NCI-H2196 treated with DMSO at 0.1 percent for 48 hours (cell line): ENCODE data around the gene GALNT18.
"Not testable (repeated sequence)": the region's sequence is repeated elsewhere in the genome, so short reads cannot be mapped to it uniquely, and the experiment has no call there.

Experiments used
- DNase-seq: peaks from one replicate; lab custom pipeline; 2025; ENCODE audit not compliant: unreplicated experiment; lab: John Stamatoyannopoulos, UW

Gene GALNT18

DNA sequence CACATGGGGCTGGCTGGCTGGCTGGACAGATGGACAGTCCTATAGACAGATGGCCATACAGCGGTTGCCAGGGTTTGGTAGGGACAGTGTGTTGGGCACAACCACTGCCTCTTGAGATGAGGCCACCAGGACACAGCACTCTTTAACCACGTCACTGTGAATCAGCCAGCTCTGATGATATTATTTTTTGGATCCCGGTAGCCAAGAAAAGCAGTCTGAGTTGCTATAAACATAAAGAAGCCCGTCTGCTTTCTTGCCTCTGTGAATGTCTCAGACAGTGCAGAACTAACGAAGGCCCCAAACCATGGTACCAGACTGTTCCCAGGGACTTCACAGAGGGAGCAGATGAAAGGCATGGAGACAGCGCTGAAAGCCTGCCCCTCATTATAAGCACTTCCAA lies 152.9 kb downstream of the GALNT18 start:
- DNase-seq, result no peak

DNA sequence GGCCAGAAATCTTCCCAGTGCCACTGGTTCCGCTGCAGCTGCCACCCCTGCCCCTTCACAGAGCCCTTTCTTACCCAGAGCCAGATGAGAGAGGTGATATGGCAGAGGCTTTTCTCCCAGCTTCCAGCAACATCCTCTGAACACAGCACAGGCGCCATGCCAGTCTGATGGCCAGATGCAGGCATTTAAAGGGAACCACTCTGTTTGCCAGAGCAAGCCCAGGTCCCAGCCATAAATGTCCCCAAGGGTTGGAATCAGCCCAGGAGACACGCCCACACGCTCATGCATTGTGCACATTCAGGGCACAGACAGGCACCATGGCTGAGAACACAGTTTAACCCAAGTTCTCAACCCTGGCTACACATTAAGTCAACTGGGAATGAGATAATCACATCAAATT lies 154.5 kb downstream of the GALNT18 start:
- no peak for DNase-seq

DNA sequence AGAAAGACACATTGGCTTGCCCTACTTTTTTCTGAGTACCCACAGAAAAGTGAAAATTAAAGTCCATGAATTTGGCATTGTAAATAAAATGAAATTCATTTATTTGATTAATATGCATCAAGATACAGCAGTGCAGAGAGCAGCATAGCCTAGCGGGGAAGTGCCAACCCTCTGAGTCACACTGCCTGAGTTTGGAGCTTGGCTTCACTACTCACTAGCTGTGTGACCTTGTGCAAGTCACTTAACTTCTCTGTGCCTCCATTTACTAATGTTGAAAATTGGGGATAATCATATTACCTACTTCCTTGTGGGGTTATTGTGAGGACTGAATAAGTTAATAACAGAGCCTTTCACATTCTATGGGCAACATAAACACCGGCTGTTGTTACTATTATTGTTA lies 157.2 kb downstream of the GALNT18 start:
- no peak for DNase-seq

DNA sequence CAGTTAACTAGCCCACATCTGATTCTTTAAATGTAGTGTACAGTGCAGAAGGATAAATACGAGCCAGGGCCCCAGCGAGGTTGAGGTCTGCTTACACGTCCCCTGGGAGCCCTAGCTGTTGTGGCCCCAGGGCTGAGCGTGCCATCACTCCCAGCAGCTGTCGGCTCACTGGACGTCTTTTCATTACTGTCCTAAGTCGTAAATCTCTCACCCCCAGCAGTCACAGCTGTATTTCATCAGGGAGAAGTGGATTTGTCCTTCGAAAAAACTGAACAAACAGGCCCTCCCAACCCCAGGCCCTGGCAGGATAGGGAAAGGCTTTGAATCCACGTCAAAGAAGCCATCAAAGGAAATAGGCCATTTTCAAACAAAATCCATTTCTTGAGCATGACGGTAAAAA lies 158.4 kb downstream of the GALNT18 start:
- no peak for DNase-seq

DNA sequence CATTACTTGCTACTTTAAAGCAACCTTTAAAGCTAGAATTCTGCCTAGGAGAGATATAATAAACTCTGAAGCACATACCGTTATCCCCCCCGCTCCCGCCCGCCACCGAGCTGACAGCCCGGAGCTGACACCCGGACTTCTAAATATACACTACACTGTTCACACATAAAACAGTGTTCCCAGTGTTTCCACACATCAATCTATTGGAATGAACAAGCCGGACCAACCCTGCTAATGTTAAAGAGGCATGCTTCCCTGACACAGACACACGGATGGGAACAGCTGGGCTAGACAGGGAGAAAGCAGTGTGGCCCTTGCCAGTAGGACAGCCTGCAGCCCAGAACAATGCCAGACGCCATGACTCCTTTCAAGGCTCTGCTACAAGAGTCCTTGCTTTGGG lies 160.3 kb downstream of the GALNT18 start:
- DNase-seq, result no peak

DNA sequence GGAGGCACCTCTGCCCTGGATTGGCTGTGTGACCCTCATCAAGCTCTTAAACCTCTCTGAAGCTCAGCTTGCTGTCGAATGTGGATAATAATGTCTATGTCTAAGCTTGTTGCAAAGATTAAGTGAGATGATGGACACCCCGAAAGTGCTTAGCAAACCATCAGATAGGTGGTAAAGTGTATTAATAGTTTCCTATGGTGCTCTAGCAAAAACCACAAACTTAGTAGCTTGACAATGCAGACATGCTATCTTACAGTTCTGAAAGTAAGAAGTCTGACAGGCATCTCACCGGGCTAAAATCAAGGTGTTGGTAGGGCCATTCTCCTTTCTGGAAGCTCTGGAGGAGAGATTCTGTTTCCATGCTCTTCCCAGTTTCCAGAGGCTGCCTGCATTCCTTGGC lies 162.2 kb downstream of the GALNT18 start:
- DNase-seq, result no peak

DNA sequence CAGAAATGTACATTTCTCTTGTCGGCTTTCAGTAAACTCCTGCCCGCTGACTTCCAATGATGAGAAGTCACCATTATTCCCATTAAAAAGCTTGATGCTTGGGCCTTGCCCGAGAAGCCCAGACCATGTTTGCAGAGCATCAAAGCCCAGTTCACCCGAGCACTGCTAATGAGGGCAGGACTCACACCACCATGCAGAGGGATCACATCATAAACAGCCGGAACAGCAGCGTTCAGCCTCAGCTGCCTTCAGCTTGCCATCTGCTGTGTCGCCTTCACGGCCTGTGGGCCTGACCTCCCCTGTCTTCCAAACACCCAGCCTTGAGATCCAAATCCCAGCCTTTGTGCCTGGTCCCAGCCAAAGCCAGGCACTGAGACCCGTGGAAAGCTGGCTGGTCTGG lies 163.3 kb downstream of the GALNT18 start:
- DNase-seq, result no peak

DNA sequence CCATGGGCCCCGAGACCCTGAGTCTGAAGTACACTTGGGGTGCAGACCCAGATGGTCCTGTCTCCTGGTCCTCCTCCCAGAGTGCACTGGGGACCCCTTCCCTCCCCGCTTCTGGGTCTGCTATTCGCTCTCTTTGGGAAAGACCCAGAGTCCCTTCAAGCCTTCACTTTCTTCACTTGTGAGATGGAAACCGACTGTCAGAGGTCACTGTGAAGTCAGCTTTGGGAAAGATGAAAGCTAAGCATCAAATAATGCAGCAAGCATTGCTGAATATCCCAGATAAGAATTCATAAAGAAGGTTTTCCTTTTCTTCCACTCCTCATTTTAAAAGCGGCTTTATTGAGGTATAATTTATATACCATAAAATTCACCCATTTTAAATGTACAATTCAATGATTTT lies 163.8 kb downstream of the GALNT18 start:
- DNase-seq, result no peak

DNA sequence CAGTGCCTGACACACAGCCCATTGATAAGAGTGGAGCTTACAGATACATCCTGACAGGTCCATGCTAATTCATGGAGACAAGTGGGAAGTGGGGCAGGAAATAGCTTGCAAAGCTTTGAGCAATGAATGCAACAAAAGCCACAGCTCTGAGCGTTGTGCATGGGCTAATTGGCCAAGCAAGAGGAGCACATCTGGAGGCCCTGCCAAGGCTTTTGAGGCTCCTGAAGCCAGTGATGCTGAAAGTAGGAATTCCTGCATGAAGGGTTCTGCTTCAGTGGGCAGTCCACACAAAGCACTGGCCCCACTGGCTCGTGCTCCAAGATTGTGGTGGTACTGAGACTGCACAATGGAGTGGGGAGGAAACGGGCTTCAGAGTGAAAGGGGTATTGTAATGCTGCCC lies 164.9 kb downstream of the GALNT18 start:
- DNase-seq, result no peak

DNA sequence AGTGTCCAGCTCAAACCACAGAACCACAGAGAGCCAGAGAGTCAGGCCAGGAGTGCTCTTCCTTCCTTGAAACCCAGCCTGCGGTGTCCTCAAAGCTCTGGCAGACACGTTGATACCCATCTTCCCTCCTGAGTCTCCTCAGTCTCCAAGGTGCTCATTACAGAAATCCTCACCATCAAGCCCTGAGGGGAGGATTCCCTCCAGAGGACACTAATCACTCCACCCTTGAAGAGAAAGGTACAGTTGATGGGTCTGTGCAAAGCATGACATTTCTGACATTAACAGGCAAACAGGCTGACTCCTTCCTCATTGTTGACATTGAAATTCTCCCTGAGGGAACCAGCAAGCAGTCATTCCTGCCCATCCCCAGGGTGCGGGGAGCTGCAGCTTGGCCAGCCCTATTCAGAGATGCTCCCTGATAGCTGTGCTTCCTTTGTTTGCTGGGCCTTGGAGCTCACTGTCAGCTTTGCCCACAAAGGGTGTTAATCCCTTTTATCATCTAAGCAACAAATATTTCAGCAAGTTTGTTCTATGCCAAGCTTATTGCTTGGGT lies 167.1 kb downstream of the GALNT18 start:
- no peak for DNase-seq

DNA sequence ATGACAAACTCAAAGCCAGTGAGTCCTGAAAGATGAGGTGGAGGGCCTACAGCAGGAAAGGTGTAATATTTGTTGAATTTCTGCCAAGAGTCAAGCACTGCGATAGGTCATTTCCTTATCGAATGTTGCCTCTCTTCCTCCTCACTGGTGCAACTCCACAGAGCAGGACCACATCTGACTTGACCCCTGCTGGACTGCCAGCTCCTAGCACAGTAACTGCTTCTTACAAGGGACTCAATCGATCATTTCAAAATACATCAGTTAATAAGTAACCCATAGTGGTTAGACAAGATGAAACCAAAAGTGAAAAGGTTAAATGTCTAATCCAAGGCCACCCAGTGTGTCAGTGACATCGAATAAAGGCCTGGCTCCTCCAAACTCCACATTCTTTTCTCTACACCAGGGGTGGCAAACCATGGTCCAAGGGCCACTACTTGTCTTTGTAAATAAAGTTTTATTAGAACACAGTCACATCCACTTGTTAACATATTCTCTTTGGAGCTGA lies 170.3 kb downstream of the GALNT18 start:
- no peak for DNase-seq

DNA sequence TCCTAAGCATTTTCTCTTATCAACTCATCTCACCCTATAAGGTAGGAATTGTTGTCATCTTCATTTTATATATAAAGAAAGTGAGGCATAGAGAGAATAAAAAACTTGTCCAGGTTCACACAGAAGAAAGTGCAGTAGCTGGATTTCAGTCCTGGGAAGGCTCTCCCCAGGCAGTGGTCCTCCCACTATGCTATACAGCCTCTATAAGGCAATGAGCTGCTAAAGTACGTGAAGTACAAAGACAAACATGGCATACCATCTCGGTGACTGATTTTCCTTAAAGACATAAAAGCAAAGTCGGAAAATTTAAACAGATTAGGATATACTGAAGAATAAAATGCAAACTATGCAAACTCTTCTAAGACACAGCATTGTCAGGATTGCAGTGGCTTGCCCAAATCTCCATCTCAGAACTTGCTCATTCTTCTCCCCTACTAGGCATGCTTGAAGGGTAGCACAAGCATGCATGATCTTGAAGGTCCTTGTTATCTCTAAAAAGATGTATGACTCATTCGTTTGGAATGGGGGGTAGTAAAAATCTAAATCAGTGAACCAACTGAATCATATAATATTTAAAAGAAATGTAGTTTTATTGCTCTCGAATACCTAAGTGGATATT lies 171.0 kb downstream of the GALNT18 start:
- no peak for DNase-seq

DNA sequence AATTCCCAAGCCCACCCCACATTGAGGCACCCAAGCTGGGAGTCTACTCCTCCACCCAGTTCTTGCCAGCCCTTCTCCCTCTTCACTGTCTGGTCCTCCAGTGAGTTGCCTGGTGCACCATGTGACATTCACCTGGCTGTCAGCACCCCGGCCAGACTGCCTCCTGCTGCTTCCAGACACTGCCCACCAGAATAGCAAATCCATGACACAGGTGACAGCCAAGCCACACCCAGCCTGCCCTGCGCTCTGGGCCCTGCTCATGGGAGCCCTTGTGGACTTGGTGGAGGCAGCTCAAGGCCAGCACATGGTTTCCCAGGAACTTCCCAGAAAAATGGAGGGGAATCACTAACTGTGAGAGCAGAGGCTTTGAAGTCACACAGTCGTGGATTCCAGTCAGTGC lies 172.5 kb downstream of the GALNT18 start:
- no peak for DNase-seq

DNA sequence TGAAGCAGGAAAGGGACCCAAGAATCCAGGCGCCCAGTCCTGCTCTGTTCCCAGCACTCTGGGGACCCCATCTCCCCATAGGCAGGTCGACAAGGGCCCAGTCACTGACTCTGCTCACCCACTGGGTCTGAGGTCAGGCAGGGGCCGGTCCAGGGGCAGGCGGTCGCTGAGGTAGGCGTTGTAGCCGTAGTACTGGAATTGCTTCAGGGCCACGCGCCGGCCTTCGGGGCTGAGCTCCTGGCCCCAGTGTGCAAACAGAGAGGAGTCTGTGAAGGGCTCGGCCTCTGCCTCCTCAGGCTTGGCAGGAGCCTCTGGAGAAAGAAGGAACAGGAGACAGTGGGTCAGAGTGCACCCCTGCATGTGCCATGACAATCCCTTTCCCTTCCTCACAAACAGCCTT lies 173.2 kb downstream of the GALNT18 start:
- no peak for DNase-seq

DNA sequence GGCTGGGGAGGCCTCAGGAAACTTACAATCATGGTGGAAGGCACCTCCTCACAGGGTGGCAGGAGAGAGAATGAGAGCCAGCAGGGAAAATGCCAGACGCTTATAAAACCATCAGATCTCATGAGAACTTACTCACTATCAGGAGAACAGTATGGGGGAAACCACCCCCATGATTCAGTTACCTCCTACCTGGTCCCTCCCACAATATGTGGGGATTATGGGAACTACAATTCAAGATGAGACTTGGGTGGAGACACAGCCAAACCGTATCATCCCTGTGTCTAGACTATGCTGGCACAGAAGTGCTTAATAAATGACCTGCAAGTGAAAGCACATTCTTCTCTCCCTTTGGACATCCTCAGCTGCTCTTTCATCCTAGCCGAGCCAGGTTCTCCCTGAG lies 174.2 kb downstream of the GALNT18 start:
- not testable (repeated sequence) for DNase-seq

DNA sequence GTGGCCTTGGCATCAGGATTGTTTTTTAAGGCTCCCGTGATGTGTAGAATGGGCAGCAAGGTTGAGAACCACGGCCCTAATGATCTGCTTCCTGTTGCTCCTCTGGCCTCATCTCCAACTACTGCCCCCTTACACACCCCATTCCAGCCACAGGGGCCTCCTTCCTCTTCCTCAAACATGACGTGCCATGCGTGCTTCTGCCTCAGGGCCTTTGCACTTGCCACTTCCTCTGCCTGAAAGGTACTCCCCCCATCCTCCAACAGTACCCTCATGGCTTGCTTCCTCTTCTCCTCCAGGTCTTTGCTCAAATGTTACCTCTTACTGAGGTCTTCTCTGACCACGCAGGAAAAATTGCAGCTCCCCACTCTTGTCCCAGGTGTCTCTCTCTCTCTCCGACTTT lies 174.8 kb downstream of the GALNT18 start:
- DNase-seq, result no peak

DNA sequence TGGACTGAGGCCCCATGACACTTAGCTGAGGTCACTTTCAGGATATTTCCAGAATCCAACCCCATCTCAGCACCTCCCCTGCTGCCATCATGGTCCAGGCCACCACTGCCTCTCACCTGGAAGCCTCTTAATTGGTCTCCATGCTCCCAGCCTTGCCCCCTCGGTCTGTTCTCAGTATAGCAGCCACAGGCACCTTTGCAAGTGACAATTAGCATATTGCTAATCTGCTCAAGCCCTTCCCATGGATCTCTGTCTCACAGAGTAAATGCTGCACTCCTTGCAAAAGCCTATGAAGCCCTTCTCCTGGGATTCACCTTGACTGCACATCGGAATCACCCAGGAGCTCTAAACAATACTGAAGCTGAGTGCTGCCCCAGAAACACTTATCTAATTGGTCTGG lies 175.2 kb downstream of the GALNT18 start:
- DNase-seq, result no peak

DNA sequence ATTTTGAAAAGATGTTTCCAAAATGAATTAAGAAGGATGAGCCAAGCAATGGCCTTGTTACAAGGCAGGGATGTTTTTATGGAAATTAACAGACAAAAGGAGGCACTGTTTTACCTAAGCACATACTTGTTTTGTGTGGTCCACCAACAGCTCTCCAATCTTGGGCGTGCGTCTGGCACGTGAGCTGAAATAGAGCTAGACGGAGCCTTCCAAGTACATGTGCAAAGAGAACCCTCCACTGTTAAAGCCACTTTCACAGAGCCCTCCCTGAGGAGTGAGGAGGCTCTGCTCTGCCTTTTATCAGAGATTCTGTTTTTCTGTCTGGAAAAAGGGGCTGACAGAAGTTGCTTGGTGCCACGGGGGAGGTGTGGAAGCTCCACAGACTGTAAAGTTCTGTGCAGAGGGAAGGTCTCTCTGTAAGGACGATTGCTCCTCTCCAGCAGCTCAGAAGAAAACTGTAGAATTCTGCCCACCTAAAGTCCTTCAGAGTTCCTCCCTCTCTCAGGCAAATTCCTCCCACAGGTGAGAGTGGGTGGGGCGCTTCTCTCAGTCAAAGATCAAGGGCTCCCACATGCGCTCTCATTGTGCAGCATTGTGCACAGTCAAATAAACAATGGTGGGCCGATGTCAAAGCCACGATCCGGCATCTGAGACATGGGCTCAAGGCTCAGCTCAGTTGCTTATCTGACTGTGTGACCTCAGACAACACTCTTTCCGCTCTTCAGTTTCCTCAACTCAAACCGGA lies 176.2 kb downstream of the GALNT18 start:
- no peak for DNase-seq

DNA sequence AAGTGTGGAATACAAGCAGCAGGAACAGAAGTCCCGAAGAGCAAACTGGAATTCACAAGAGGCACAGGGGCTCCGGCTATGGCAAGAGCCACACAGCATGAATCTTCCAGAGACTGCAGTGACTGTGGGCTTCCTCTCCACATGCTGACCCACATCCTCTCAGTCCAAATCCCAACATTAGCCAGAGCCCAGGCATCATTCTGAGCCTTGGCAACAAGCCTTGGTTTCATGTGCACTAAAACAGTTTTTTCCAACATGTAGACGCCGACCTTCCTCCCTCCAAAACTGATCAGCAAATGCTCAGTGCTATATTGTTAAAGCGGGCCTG lies 177.0 kb downstream of the GALNT18 start:
- no peak for DNase-seq

DNA sequence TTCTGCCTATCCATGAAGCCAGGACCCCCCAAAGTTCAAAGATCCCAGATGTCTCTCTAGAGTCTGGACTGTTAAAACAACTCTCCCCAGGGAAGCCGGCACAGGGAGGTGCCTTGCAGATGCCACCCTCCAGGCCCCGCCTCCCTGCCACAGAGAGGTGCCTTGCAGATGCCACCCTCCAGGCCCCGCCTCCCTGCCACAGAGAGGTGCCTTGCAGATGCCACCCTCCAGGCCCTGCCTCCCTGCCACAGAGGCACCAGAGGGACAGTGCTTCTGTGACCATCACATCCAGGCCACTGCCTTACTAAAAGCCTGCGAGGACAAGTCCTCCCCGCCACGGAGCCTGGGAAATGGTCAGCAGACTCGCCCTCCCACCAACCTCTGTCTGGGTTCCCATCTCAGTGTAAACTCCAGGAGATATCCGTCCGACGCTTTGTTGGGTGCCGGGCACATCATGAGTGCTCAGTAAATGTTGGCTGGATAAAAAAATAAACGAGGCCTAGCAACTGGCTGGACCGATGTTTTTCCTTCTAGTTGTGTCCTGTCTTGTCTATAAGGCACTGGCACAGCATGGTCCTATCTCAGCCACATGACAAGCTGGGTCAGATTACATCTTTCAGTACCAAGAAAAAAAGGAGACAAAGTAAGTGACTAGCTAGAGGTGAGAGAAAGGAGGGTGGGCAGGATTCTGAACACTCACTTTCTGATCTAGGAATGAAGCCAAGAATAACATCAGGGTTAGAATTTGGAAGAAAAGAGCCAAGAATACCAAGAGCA lies 177.6 kb downstream of the GALNT18 start:
- DNase-seq, result no peak

DNA sequence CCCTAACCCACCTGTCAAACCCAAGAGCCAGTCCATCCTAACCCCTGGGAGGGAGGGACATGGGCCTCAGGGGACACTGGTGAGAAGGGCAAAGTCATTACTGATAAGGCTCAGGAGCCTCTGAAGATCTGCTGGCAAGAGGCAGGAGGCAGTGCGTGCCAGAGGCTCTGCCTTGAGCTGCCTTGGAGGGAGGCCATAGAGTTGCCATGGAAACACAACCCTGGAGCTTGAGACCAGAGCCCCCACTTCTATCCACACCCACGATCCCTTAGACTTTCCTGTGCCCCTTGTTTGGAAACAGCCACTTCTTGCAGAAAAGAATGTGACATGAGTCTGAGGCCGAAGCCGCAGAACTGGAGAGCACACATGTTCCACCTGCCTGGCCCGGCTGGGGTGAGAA lies 179.0 kb downstream of the GALNT18 start:
- DNase-seq, result no peak

DNA sequence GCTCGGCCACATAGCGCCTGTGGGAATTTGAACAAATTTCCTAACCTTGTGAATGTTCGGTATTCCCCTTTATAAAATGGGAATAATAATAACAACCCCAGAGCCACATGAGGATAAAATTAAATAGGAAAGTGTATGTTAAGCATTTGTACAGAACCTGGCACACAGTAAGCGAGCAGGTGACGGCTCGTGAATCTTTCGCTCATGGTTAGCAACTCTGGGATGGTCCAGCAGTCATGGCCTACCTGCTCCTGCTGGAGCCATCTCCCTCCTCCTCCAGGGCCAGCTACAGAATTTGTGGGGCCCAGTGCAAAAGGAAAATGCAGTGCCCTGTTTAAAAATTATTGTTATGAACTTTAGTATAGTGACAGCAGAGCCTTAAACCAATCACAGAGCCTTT lies 180.3 kb downstream of the GALNT18 start:
- DNase-seq, result no peak
